Spleen (tissue), 11 donors: ENCODE data around the gene EGFR. TPM values are rescaled to one million over a fixed set of nuclear protein-coding genes. Genes with fewer than 3 reads are reported as not detected.

Experiments
- DNase-seq: peaks from one replicate; pipeline ENCODE4 v3.0.0-alpha.2; 2020
- H3K27ac ChIP-seq, 8 donors: fragments of 200-600 bp; sonication (generic) in 7 of 8; 1 replicate in 4 of 8; 2 replicates in 4 of 8; pipeline versions ENCODE4 v1.5.0 to v1.8.0; 2016 to 2021; ENCODE audit warnings: inconsistent platforms in 4 of 8, mild to moderate bottlenecking in 4 of 8, moderate library complexity in 1 of 8
- H3K27me3 ChIP-seq, 7 donors: fragments of 200-600 bp; sonication (generic) in 6 of 7; replicated peaks in 1 of 7; 1 replicate in 4 of 7; 2 replicates in 3 of 7; pipeline versions ENCODE4 v1.5.0 to v1.8.0; 2016 to 2021; ENCODE audit warnings: inconsistent platforms in 3 of 7, mild to moderate bottlenecking in 1 of 7
- H3K36me3 ChIP-seq, 6 donors: fragments of 200-600 bp; sonication (generic) in 5 of 6; 1 replicate in 4 of 6; 2 replicates in 2 of 6; pipeline versions ENCODE4 v1.5.0 to v1.8.0; 2016 to 2021; ENCODE audit warnings: inconsistent platforms in 2 of 6
- H3K4me1 ChIP-seq, 6 donors: fragments of 200-600 bp; sonication (generic) in 5 of 6; 1 replicate in 3 of 6; 2 replicates in 3 of 6; pipeline versions ENCODE4 v1.5.0 to v1.8.0; 2016 to 2021; ENCODE audit warnings: inconsistent platforms in 3 of 6
- H3K4me3 ChIP-seq, 8 donors: fragments of 200-600 bp; sonication (generic) in 7 of 8; 1 replicate in 4 of 8; 2 replicates in 4 of 8; pipeline versions ENCODE4 v1.5.0 to v1.8.0; 2016 to 2021; ENCODE audit warnings: inconsistent platforms in 4 of 8, mild to moderate bottlenecking in 4 of 8, moderate library complexity in 2 of 8
- H3K9me3 ChIP-seq, 8 donors: fragments of 200-600 bp; sonication (generic) in 7 of 8; 1 replicate in 4 of 8; 2 replicates in 4 of 8; pipeline versions ENCODE4 v1.5.0 to v1.8.0; 2016 to 2021; ENCODE audit warnings: inconsistent platforms in 4 of 8
- POLR2A ChIP-seq, 3 donors: fragments of 450-650 bp; IDR thresholded peaks; one replicate each; pipeline ENCODE4 v1.5.1; 2017; ENCODE audit warnings: antibody characterized with exemption in 3 of 3, mild to moderate bottlenecking in 1 of 3
- POLR2AphosphoS5 ChIP-seq, 3 donors: sonication (generic); formaldehyde crosslinking; IDR thresholded peaks; one replicate each; pipeline ENCODE4 v1.5.1; 2017; ENCODE audit warnings: antibody characterized with exemption in 3 of 3
- WGBS, 5 donors: extraction: QIAGEN DNeasy Blood & Tissue Kit in 3 of 5; methylation state at CpG; one replicate each; pipeline versions ENCODE4 v1.1.5 to v1.1.7; 2013 to 2018; 5-methylcytosine and 5-hydroxymethylcytosine counted together
- intact Hi-C: fragments of 100-400 bp; cut with DNase I; formaldehyde crosslinking; loops from one replicate; pipeline ENCODE4 v1.15.0; 2023; ENCODE audit warnings: low total_unique reads
- polyA plus RNA-seq, 3 donors: library from polyadenylated mRNA; stranded (reverse); fragments of 200-250 nt; gene quantifications; one replicate each; pipeline ENCODE4 v1.2.1, GENCODE V29; 2013
- total RNA-seq, 7 donors: library from RNA; depleted of rRNA in 3 of 7; stranded (reverse); fragments of >200 nt in 3 of 7; fragmentation: NEBNext Ultra II Directional in 4 of 7; extraction: Animal tissue kit (Norgen Biotek cat#: 25700) in 4 of 7; gene quantifications; one replicate each; pipeline versions ENCODE4 v1.1.0 to v1.2.1, GENCODE V29; 2016 to 2021
- TF ChIP-seq, protein P1 (sequence below), 11 experiments: fragments of 200-600 bp in 7 of 11; fragments of 450-650 bp in 4 of 11; sonication (generic) in 4 of 11; IDR thresholded peaks in 8 of 11; conservative IDR thresholded peaks in 3 of 11; 1 replicate in 7 of 11; 2 replicates in 4 of 11; pipeline versions ENCODE4 v1.4.0 to v1.8.0; 2016 to 2021; ENCODE audit warnings: antibody characterized with exemption in 11 of 11, inconsistent platforms in 4 of 11, mild to moderate bottlenecking in 1 of 11
- donor health status: healthy with polysubstance abuse.
- donor health status: DM: no; HTN: no; CAD: no; lungs with moderate emphysema.
- donor health status: DM: no; HTN: no; CAD: no.
- donor health status: Bipolar disorder and iron deficiency.
- donor health status: healthy.
- donor health status: DM: no; HTN: no; CAD: no.
- donor health status: DM: yes; HTN: yes; CAD: no.

The EGFR gene
- total and polyA plus RNA-seq, 10 donors = 1.1 to 35.2 (median 24.5) TPM

DNA sequence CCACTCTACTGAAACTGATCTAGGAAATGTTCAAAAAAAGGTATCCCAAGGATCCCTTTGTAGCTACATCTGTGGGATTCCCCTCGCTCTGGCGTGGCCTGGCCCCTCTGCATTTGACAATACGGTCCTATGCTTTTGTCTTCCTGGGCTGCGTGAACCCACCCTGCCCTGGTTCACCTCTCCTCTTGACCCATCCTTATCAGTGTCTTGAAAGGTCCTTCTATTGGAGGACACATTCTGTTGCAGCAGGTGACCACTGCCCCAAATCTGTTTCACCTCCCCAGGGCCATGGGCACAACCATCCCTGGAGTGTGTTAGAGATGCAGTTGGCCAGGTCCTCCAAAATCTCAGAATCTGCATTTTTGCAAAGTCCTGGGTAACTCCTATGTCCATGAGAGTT is 100.8 kb downstream of the EGFR start:
- DNase-seq = no peak
- no peak for TF ChIP-seq POLR2AphosphoS5 (IDR thresholded peaks at IDR 0.05)
- no peak overlapping the region for H3K27ac ChIP-seq

DNA sequence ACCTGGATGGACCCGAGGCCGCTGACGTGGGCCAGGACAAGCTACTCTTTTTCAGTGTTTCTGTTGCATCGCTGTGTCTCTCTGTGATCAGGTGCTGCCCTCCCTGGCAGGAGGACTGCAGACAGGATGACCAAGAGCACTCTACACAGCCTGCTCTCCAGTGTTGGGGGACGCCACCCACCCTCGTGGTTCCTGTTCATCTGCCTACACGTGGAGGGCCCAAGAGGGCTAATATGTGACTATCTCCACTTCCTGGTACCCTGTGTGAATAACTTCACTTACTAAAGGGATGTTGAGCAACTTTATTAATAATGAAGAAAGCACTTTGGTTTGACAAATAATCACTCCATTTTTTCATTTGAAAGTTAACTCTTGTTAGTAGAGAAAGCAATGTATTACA is 101.3 kb downstream of the EGFR start:
- Histone ChIP-seq H3K4me3 (no peak overlapping the region), H3K27ac (peak overlapping the region in 4 of 8 donors; percentile 10 to 62 (median 36)), H3K27me3 (no peaks in the 10 kb centered on the region), H3K4me1 (peaks cover 0 to 13% (median 0%) of the 10 kb centered on the region in 6 donors), H3K9me3 (no peaks in the 10 kb centered on the region), H3K36me3 (no peaks in the 10 kb centered on the region)
- 75 to 85% (median 82%) methylated on average over 7 of the region's 7 CpGs for WGBS, 5 donors
- TF ChIP-seq POLR2AphosphoS5 (IDR thresholded peaks at IDR 0.05) (no peak), POLR2A (IDR thresholded peaks at IDR 0.05) (no peak)
- TF ChIP-seq, protein P1, sequence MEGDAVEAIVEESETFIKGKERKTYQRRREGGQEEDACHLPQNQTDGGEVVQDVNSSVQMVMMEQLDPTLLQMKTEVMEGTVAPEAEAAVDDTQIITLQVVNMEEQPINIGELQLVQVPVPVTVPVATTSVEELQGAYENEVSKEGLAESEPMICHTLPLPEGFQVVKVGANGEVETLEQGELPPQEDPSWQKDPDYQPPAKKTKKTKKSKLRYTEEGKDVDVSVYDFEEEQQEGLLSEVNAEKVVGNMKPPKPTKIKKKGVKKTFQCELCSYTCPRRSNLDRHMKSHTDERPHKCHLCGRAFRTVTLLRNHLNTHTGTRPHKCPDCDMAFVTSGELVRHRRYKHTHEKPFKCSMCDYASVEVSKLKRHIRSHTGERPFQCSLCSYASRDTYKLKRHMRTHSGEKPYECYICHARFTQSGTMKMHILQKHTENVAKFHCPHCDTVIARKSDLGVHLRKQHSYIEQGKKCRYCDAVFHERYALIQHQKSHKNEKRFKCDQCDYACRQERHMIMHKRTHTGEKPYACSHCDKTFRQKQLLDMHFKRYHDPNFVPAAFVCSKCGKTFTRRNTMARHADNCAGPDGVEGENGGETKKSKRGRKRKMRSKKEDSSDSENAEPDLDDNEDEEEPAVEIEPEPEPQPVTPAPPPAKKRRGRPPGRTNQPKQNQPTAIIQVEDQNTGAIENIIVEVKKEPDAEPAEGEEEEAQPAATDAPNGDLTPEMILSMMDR (IDR thresholded peaks at IDR 0.05 in 8 of 11, conservative IDR thresholded peaks at IDR 0.05 in 3 of 11) = no peak
- no peak for DNase-seq
- intact Hi-C loops = no loop called here

More for the DNA sequence above, 100.8 kb downstream of the EGFR start:
- Histone ChIP-seq H3K27me3 (no peaks in the 10 kb centered on the region), H3K4me1 (peaks cover 0 to 13% (median 0%) of the 10 kb centered on the region in 6 donors), H3K9me3 (no peaks in the 10 kb centered on the region), H3K36me3 (no peaks in the 10 kb centered on the region), H3K4me3 (no peak overlapping the region)
- intact Hi-C loops = no loop called here
- WGBS, 5 donors = 78 to 95% (median 89%) methylated on average over 4 of the region's 4 CpGs

DNA sequence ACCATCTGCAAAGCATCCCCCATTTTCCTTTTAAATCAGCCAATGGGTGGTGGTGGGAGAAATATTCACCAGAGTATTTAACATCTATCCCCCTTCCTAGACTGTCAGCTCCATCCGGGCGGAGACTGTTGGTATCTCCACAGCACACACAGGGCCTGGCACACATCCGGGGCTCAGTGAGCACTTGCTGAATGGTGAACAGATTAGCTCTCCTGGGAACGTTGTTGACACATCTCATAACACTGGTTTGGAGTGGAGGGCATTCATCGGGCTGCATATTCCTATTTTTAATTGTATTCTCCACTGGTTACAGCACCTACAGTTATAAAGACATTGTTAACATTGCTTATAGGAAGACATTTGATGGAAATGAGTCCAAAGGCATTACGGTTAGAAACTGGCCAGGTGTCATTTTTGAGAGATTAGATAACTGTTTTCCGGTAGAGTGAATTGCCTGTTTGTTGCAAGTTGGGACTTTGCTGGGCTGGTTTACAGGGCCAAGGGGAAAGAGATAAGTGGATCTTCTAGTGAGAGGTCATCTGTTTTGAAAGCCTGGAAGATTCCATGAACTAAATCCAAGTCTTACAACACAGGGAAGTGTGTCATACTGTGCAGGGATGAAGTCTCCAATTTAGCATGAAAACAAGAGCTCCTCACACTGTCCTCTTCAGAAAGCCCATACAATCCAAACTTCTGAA is 101.8 kb downstream of the EGFR start:
- Histone ChIP-seq H3K9me3 (no peaks in the 10 kb centered on the region), H3K36me3 (no peaks in the 10 kb centered on the region), H3K27ac (peak overlapping the region in 5 of 8 donors; percentile 17 to 62 (median 40)), H3K4me1 (peaks cover 0 to 13% (median 0%) of the 10 kb centered on the region in 6 donors), H3K4me3 (no peak overlapping the region), H3K27me3 (no peaks in the 10 kb centered on the region)
- WGBS, 5 donors = 69 to 85% (median 75%) methylated on average over 7 of the region's 7 CpGs
- TF ChIP-seq POLR2AphosphoS5 (IDR thresholded peaks at IDR 0.05) = no peak
- no peak for TF ChIP-seq POLR2A (IDR thresholded peaks at IDR 0.05)
- TF ChIP-seq, protein P1 (IDR thresholded peaks at IDR 0.05 in 8 of 11, conservative IDR thresholded peaks at IDR 0.05 in 3 of 11) = no peak
- intact Hi-C loops = no loop called here
- DNase-seq = no peak

DNA sequence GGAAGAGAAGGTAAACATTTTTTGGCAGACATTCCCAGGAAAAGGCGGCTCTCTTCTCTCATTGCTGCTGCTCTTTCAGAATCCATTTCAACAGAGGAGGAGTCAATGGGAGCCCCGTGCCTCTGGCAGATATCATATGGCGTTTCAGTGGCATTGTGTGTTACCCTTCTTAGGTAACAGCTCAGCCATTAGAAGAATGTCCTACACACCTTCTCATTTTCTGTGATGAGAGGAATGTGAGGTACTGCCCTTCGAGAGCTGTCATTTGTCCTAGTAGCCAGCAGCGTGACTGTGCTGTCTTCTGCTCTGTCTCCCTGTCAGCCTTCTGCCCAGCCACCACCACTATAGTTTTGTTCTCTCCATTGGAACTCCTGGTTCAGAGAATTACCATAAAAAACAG is 102.4 kb downstream of the EGFR start:
- no peak overlapping the region for H3K4me3 ChIP-seq
- peaks cover 0 to 13% (median 0%) of the 10 kb centered on the region in 6 donors for H3K4me1 ChIP-seq
- 66 to 87% (median 77%) methylated on average over 5 of the region's 5 CpGs for WGBS, 5 donors
- DNase-seq = no peak
- no peaks in the 10 kb centered on the region for H3K36me3 ChIP-seq
- H3K27ac ChIP-seq = peak overlapping the region in 4 of 8 donors; percentile 6 to 62 (median 44)
- intact Hi-C loops = no loop called here
- H3K27me3 ChIP-seq = no peaks in the 10 kb centered on the region
- no peaks in the 10 kb centered on the region for H3K9me3 ChIP-seq
- TF ChIP-seq, protein P1 (IDR thresholded peaks at IDR 0.05 in 8 of 11, conservative IDR thresholded peaks at IDR 0.05 in 3 of 11) = no peak
- TF ChIP-seq POLR2AphosphoS5 (IDR thresholded peaks at IDR 0.05) = no peak
- TF ChIP-seq POLR2A (IDR thresholded peaks at IDR 0.05) = no peak
